NOMO-1 (cell line): Measurements from ENCODE around the gene STRA8.

Experiments used
- DNase-seq, 2 experiments: peaks; one replicate each; lab custom pipeline; 2025; ENCODE audit not compliant: unreplicated experiment in 2 of 2; lab: John Stamatoyannopoulos, UW

Gene STRA8

GRCh38 chr7:135262623-135263320 lies 29.1 kb downstream of the STRA8 start:
- no peak for DNase-seq

- no peak for DNase-seq
These were observed 29.8 kb downstream of the STRA8 start for GRCh38 chr7:135263321-135263970.

- no peak for DNase-seq
These were observed 32.0 kb downstream of the STRA8 start for GRCh38 chr7:135265637-135266036.

- DNase-seq: no peak
These were observed 36.3 kb downstream of the STRA8 start for GRCh38 chr7:135269921-135270320.

- no peak for DNase-seq
These were observed 37.1 kb downstream of the STRA8 start for GRCh38 chr7:135270577-135271254.

- DNase-seq: no peak
These were observed 37.6 kb downstream of the STRA8 start for GRCh38 chr7:135271255-135271615.

GRCh38 chr7:135272303-135272702 lies 38.7 kb downstream of the STRA8 start:
- no peak for DNase-seq

GRCh38 chr7:135273581-135273980 lies 39.9 kb downstream of the STRA8 start:
- no peak for DNase-seq

- peak; percentile 32 to 38 for DNase-seq
These were observed 41.0 kb downstream of the STRA8 start for GRCh38 chr7:135274495-135275268.

- no peak for DNase-seq
These were observed 42.4 kb downstream of the STRA8 start for GRCh38 chr7:135275971-135276580.

- no peak for DNase-seq
These were observed 43.5 kb downstream of the STRA8 start for GRCh38 chr7:135277161-135277560.

GRCh38 chr7:135281363-135281949 lies 47.8 kb downstream of the STRA8 start:
- DNase-seq: peak; percentile 13 to 58

GRCh38 chr7:135282561-135283254 lies 49.1 kb downstream of the STRA8 start:
- DNase-seq: no peak

- no peak for DNase-seq
These were observed 50.5 kb downstream of the STRA8 start for GRCh38 chr7:135283959-135284638.

- no peak for DNase-seq
These were observed 52.1 kb downstream of the STRA8 start for GRCh38 chr7:135285547-135286233.

GRCh38 chr7:135286876-135287275 lies 53.2 kb downstream of the STRA8 start:
- DNase-seq: no peak

GRCh38 chr7:135290594-135290993 lies 57.0 kb downstream of the STRA8 start:
- DNase-seq: no peak

GRCh38 chr7:135291809-135292253 lies 58.2 kb downstream of the STRA8 start:
- DNase-seq: no peak

GRCh38 chr7:135299235-135299634 lies 65.6 kb downstream of the STRA8 start:
- no peak for DNase-seq
